GM12872 (cell line): ENCODE measurements around the gene IFI30.

Experiments used
- CTCF ChIP-seq: IDR thresholded peaks from 3 replicates; pipeline ENCODE4 v1.5.1; 2011; ENCODE audit warnings: low read depth, mild to moderate bottlenecking, low read length, moderate library complexity; ENCODE audit not compliant: insufficient read depth

IFI30 gene

GRCh38 chr19:18226956-18227780 lies 53.6 kb downstream of the IFI30 start:
- TF ChIP-seq CTCF: no peak
